K562 (cell line): Measurements from ENCODE around the gene AIFM1. TPM values are rescaled to one million over a fixed set of nuclear protein-coding genes. Genes with fewer than 3 reads are reported as not detected.
A peak's percentile ranks its signal among the peaks of the same experiment; 100 is the strongest.

Source experiments
- AFF1 ChIP-seq, 2 experiments: fragments of 450-650 bp; IDR thresholded peaks; 2 replicates each; pipeline ENCODE4 v1.6.1; 2018; ENCODE audit warnings: mild to moderate bottlenecking in 2 of 2, low read depth in 1 of 2; ENCODE audit not compliant: partially characterized antibody in 2 of 2
- C11orf30 ChIP-seq: fragments of 450-650 bp; IDR thresholded peaks from 2 replicates; pipeline ENCODE4 v1.6.1; 2016; ENCODE audit warnings: low read depth, mild to moderate bottlenecking
- CBFA2T2 ChIP-seq: fragments of 450-650 bp; conservative IDR thresholded peaks from 2 replicates; pipeline ENCODE4 v1.6.1; 2017; ENCODE audit warnings: mild to moderate bottlenecking
- E2F6 ChIP-seq, 2 experiments: IDR thresholded peaks; 2 replicates each; pipeline ENCODE4 v1.6.1; 2011; ENCODE audit warnings: borderline replicate concordance in 1 of 2, control low read depth in 1 of 2, low read depth in 1 of 2, low read length in 1 of 2, mild to moderate bottlenecking in 1 of 2, mixed read lengths in 1 of 2, moderate library complexity in 1 of 2; ENCODE audit not compliant: insufficient read depth in 1 of 2, insufficient read length in 1 of 2, poor library complexity in 1 of 2, severe bottlenecking in 1 of 2; ENCODE audit errors: extremely low read depth in 1 of 2
- ELF1 ChIP-seq: fragments of 200-800 bp; sonication (Bioruptor generic); IDR thresholded peaks from 2 replicates; pipeline ENCODE4 v1.6.1; 2016; ENCODE audit warnings: missing genetic modification characterization, missing compliant biosample characterization
- ELF2 ChIP-seq: fragments of 250-450 bp; sonication (Bioruptor Pico); IDR thresholded peaks from 2 replicates; pipeline ENCODE4 v1.5.0; 2021; ENCODE audit warnings: mild to moderate bottlenecking
- GABPB2 ChIP-seq: fragments of 250-450 bp; sonication (Bioruptor Pico); conservative IDR thresholded peaks from 2 replicates; pipeline ENCODE4 v1.5.1; 2021; ENCODE audit warnings: mild to moderate bottlenecking
- RFX7 ChIP-seq: fragments of 250-450 bp; sonication (Bioruptor Pico); IDR thresholded peaks from 2 replicates; pipeline ENCODE4 v1.5.1; 2021; ENCODE audit warnings: mild to moderate bottlenecking
- SIN3A ChIP-seq, 2 experiments: fragments of 150-350 bp in 1 of 2; IDR thresholded peaks; 2 replicates each; pipeline ENCODE4 v1.6.1; 2011 to 2016; ENCODE audit warnings: borderline replicate concordance in 2 of 2, low read depth in 2 of 2, low read length in 2 of 2, mild to moderate bottlenecking in 2 of 2, moderate library complexity in 2 of 2; ENCODE audit not compliant: control insufficient read depth in 1 of 2
- SLC30A9 ChIP-seq: fragments of 250-450 bp; sonication (Bioruptor Pico); IDR thresholded peaks from 2 replicates; pipeline ENCODE4 v1.8.0; 2022; ENCODE audit warnings: mild to moderate bottlenecking, moderate library complexity
- SMAD1 ChIP-seq: fragments of 150-350 bp; IDR thresholded peaks from 2 replicates; pipeline ENCODE4 v1.6.1; 2014; ENCODE audit warnings: low read length, low read depth; ENCODE audit not compliant: partially characterized antibody
- SMAD4 ChIP-seq: fragments of 250-450 bp; sonication (Bioruptor Pico); conservative IDR thresholded peaks from 2 replicates; pipeline ENCODE4 v1.8.0; 2021; ENCODE audit warnings: inconsistent platforms, mild to moderate bottlenecking, moderate library complexity
- TOE1 ChIP-seq, 2 experiments: fragments of 450-650 bp in 1 of 2; sonication (generic) in 1 of 2; formaldehyde crosslinking in 1 of 2; IDR thresholded peaks; 2 replicates each; pipeline versions ENCODE4 v1.7.1 to v1.8.0; 2016 to 2022; ENCODE audit warnings: borderline replicate concordance in 2 of 2, mild to moderate bottlenecking in 2 of 2, antibody characterized with exemption in 1 of 2, inconsistent platforms in 1 of 2, low read depth in 1 of 2, missing genetic modification reagents in 1 of 2, moderate library complexity in 1 of 2
- WHSC1 ChIP-seq: IDR thresholded peaks from one replicate; pipeline ENCODE4 v1.6.1; 2012; ENCODE audit warnings: low read length, control low read depth, inconsistent platforms
- ZBED1 ChIP-seq: IDR thresholded peaks from 2 replicates; pipeline ENCODE4 v1.6.1; 2014
- ZNF23 ChIP-seq: fragments of 250-450 bp; sonication (Bioruptor Pico); IDR thresholded peaks from 2 replicates; pipeline ENCODE4 v1.4.0; 2020; ENCODE audit warnings: mild to moderate bottlenecking
- ZNF395 ChIP-seq: fragments of 200-800 bp; sonication (Bioruptor generic); IDR thresholded peaks from 2 replicates; pipeline ENCODE4 v1.6.1; 2017; ENCODE audit warnings: missing genetic modification characterization, missing compliant biosample characterization
- polyA plus RNA-seq, 8 experiments: library from polyadenylated mRNA; depleted of rRNA in 4 of 8; stranded (reverse) in 5 of 8; unstranded in 3 of 8; fragments of >200 nt; fragmentation: Nextera tagmentation in 2 of 8; fragmentation: Illumina TruSeq in 1 of 8; extraction: Ambion mirVana in 2 of 8; extraction: Trizol in 1 of 8; gene quantifications; 2 replicates each; pipeline versions ENCODE4 v1.2.1 to v1.2.3, GENCODE V29; 2011 to 2014; ENCODE audit warnings: inconsistent platforms in 1 of 8, missing spikeins in 1 of 8
- total RNA-seq, 7 experiments: library from RNA; depleted of rRNA in 6 of 7; stranded (reverse); fragments of >200 nt in 6 of 7; fragmentation: Illumina TruSeq in 2 of 7; extraction: Trizol in 2 of 7; gene quantifications; 2 replicates each; pipeline versions ENCODE4 v1.2.1 to v1.2.3, GENCODE V29; 2011 to 2021; ENCODE audit warnings: low replicate concordance in 1 of 7
- TF ChIP-seq, protein P1 (sequence below): sonication (generic); formaldehyde crosslinking; IDR thresholded peaks from 2 replicates; pipeline ENCODE4 v1.4.0; 2020; ENCODE audit warnings: mild to moderate bottlenecking, missing genetic modification reagents

The AIFM1 gene
- total and polyA plus RNA-seq, 9 of the 15 experiments (the other 6 are each of a cell fraction or from before 2014, with no cell fraction given), result 51.0 to 117 (median 91.2) TPM

GRCh38 chrX:130120746-130121504 is 44.7 kb downstream of the AIFM1 start (continued):
- TF ChIP-seq, protein P1, sequence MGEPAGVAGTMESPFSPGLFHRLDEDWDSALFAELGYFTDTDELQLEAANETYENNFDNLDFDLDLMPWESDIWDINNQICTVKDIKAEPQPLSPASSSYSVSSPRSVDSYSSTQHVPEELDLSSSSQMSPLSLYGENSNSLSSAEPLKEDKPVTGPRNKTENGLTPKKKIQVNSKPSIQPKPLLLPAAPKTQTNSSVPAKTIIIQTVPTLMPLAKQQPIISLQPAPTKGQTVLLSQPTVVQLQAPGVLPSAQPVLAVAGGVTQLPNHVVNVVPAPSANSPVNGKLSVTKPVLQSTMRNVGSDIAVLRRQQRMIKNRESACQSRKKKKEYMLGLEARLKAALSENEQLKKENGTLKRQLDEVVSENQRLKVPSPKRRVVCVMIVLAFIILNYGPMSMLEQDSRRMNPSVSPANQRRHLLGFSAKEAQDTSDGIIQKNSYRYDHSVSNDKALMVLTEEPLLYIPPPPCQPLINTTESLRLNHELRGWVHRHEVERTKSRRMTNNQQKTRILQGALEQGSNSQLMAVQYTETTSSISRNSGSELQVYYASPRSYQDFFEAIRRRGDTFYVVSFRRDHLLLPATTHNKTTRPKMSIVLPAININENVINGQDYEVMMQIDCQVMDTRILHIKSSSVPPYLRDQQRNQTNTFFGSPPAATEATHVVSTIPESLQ (CRISPR knock-in tag), result no peak
- TF ChIP-seq ZBED1 (no peak), CBFA2T2 (0 out of 2 replicates have a peak, but pooled peaks have one; percentile 19), E2F6 (IDR thresholded peaks at IDR 0.05; ENCODE audit: borderline replicate concordance in 1 of 2, extremely low read depth in 1 of 2, insufficient read depth in 1 of 2, insufficient read length in 1 of 2, low read depth in 1 of 2, low read length in 1 of 2, poor library complexity in 1 of 2, severe bottlenecking in 1 of 2) (peak; percentile 86 to 93), C11orf30 (peak; percentile 99), ZNF23 (CRISPR knock-in tag) (no peak), WHSC1 (no peak), TOE1 (IDR thresholded peaks at IDR 0.05; ENCODE audit: borderline replicate concordance) (no peak), TOE1 (CRISPR knock-in tag; IDR thresholded peaks at IDR 0.05; ENCODE audit: borderline replicate concordance, low read depth) (no peak), ZNF395 (CRISPR knock-in tag) (no peak), GABPB2 (CRISPR knock-in tag) (no peak), SIN3A (IDR thresholded peaks at IDR 0.05; ENCODE audit: borderline replicate concordance in 2 of 2, control insufficient read depth in 1 of 2, low read depth in 2 of 2, low read length in 2 of 2) (no peak), AFF1 (IDR thresholded peaks at IDR 0.05; ENCODE audit: low read depth in 1 of 2, partially characterized antibody in 2 of 2) (no peak), SMAD4 (peak; percentile 77), ELF1 (tag) (no peak), SLC30A9 (CRISPR knock-in tag) (no peak), RFX7 (CRISPR knock-in tag) (no peak), SMAD1 (no peak), ELF2 (CRISPR knock-in tag) (no peak)
